ENCODE data around the gene RGS6.

Gene RGS6

DNA sequence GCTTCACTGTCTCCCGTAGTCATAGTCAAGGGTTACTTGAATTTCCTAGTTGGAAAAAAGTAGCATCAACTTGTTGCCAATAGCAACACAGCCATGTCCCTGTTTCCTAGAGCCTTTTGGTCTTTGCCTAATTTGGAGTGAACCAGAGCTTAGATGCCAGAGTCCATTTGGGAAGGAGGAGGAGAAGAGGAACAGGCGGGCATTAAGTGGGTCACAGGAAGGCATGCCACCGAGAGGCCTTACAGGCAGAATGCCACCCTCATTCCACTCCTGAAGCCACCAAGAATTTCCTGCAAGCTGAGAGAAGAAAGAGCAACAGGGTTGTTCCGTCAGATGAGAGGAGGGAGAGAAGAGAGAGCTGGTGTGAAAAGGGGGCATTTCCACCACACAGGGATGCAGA lies 622.2 kb downstream of the RGS6 start:
- Histone ChIP-seq H3K36me3 (ENCODE audit: control insufficient read depth, low read length) (no peaks in the 10 kb centered on the region), H3K4me2 (ENCODE audit: low read length) (no peak overlapping the region), H3K9me3 (ENCODE audit: control insufficient read depth, insufficient read depth, low read length) (no peaks in the 10 kb centered on the region), H3F3A (ENCODE audit: control insufficient read depth, insufficient read depth) (no peaks in the 10 kb centered on the region), H3K4me1 (ENCODE audit: control insufficient read depth, low read length) (no peaks in the 10 kb centered on the region), H3K79me2 (ENCODE audit: control insufficient read depth, low read length) (no peaks in the 10 kb centered on the region), H3K27me3 (ENCODE audit: control insufficient read depth, low read length) (peaks cover 6% of the 10 kb centered on the region; the same call in 1 of the 2 replicates), H3K27ac (ENCODE audit: low read depth, low read length) (no peak overlapping the region), H3K4me3 (ENCODE audit: low read length) (no peak overlapping the region), H3K9me2 (replicated peaks; ENCODE audit: control insufficient read depth, low read length) (no peaks in the 10 kb centered on the region), H4K20me1 (ENCODE audit: control insufficient read depth, insufficient read depth, low read depth, low read length) (no peaks in the 10 kb centered on the region; the same call in 1 of the 2 replicates)
- TF ChIP-seq, protein P1, sequence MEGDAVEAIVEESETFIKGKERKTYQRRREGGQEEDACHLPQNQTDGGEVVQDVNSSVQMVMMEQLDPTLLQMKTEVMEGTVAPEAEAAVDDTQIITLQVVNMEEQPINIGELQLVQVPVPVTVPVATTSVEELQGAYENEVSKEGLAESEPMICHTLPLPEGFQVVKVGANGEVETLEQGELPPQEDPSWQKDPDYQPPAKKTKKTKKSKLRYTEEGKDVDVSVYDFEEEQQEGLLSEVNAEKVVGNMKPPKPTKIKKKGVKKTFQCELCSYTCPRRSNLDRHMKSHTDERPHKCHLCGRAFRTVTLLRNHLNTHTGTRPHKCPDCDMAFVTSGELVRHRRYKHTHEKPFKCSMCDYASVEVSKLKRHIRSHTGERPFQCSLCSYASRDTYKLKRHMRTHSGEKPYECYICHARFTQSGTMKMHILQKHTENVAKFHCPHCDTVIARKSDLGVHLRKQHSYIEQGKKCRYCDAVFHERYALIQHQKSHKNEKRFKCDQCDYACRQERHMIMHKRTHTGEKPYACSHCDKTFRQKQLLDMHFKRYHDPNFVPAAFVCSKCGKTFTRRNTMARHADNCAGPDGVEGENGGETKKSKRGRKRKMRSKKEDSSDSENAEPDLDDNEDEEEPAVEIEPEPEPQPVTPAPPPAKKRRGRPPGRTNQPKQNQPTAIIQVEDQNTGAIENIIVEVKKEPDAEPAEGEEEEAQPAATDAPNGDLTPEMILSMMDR (IDR thresholded peaks at IDR 0.05; ENCODE audit: low read depth, low read length, poor library complexity, severe bottlenecking) = no peak
- TF ChIP-seq EZH2phosphoT487 (IDR thresholded peaks at IDR 0.05; ENCODE audit: borderline replicate concordance, low read length) = no peak

DNA sequence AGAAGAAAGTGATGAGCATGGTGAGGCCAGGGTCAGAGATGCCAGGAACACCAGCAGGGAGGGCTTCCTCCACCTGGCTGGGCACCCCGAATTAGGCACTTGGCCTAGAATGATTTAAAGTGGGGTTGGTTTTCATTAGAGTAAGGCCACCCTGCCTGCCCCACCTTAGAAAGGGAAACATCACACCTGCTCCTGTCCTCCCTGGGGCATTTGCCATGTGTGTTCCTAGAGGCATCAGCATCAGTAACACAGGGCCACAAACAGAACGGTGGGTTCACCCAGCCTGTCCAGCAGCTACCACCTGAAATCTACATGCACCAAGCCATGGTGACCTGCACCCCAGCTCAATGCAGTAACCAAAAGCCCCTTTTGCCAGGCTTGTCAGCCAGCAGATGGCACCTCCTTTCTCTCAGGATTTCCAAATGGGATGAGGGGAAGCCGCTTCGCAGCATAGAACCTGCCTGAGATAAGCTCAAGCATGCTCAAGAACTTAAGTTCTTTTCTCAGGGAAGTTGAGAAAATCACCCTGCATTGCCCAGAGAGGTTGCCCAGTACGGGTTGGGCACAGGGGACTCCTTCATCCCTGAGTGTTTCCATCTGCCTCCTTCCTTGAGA lies 622.9 kb downstream of the RGS6 start:
- no peaks in the 10 kb centered on the region for H3K36me3 ChIP-seq (ENCODE audit: control insufficient read depth, low read length)
- no peak overlapping the region for H3K4me3 ChIP-seq (ENCODE audit: low read length)

DNA sequence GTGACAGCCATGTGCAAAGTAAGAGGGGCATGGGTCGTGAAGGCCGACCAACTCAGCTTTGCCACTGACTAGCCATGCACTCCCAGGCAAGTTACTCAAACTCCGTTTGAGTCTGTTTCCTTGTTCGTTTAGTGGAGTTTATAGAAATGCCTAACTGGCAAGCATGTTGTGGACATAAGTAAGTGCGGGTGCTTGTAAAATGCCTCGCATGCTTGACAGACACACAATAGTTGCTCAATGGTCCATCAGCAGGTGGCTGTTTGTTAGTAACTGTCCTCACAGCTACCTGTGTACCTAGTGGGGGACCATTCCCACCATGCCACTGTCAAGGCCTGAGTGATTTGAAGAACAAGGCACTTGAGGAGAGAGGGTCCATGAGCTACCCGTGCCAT lies 623.4 kb downstream of the RGS6 start:
- peaks cover 6% of the 10 kb centered on the region; the same call in 1 of the 2 replicates for H3K27me3 ChIP-seq (ENCODE audit: control insufficient read depth, low read length)
- H3K79me2 ChIP-seq (ENCODE audit: control insufficient read depth, low read length) = no peaks in the 10 kb centered on the region
- H3K4me2 ChIP-seq (ENCODE audit: low read length) = no peak overlapping the region
- H3K9me3 ChIP-seq (ENCODE audit: control insufficient read depth, insufficient read depth, low read length) = no peaks in the 10 kb centered on the region
- no peaks in the 10 kb centered on the region for H3K36me3 ChIP-seq (ENCODE audit: control insufficient read depth, low read length)
- H3K27ac ChIP-seq (ENCODE audit: low read depth, low read length) = no peak overlapping the region
- no peaks in the 10 kb centered on the region for H3K9me2 ChIP-seq (replicated peaks; ENCODE audit: control insufficient read depth, low read length)
- TF ChIP-seq EZH2phosphoT487 (IDR thresholded peaks at IDR 0.05; ENCODE audit: borderline replicate concordance, low read length) = no peak
- TF ChIP-seq, protein P1 (IDR thresholded peaks at IDR 0.05; ENCODE audit: low read depth, low read length, poor library complexity, severe bottlenecking) = no peak
- H4K20me1 ChIP-seq (ENCODE audit: control insufficient read depth, insufficient read depth, low read depth, low read length) = no peaks in the 10 kb centered on the region; the same call in 1 of the 2 replicates
- H3K4me3 ChIP-seq (ENCODE audit: low read length) = no peak overlapping the region
- H3K4me1 ChIP-seq (ENCODE audit: control insufficient read depth, low read length) = no peaks in the 10 kb centered on the region
- no peaks in the 10 kb centered on the region for H3F3A ChIP-seq (ENCODE audit: control insufficient read depth, insufficient read depth)

More for the DNA sequence above, 622.9 kb downstream of the RGS6 start:
- no peaks in the 10 kb centered on the region for H3K9me3 ChIP-seq (ENCODE audit: control insufficient read depth, insufficient read depth, low read length)
- TF ChIP-seq EZH2phosphoT487 (IDR thresholded peaks at IDR 0.05; ENCODE audit: borderline replicate concordance, low read length) = no peak
- H4K20me1 ChIP-seq (ENCODE audit: control insufficient read depth, insufficient read depth, low read depth, low read length) = no peaks in the 10 kb centered on the region; the same call in 1 of the 2 replicates
- H3K4me1 ChIP-seq (ENCODE audit: control insufficient read depth, low read length) = no peaks in the 10 kb centered on the region
- H3F3A ChIP-seq (ENCODE audit: control insufficient read depth, insufficient read depth) = no peaks in the 10 kb centered on the region
- no peaks in the 10 kb centered on the region for H3K9me2 ChIP-seq (replicated peaks; ENCODE audit: control insufficient read depth, low read length)
- H3K4me2 ChIP-seq (ENCODE audit: low read length) = no peak overlapping the region
- H3K27ac ChIP-seq (ENCODE audit: low read depth, low read length) = no peak overlapping the region
- H3K27me3 ChIP-seq (ENCODE audit: control insufficient read depth, low read length) = peaks cover 6% of the 10 kb centered on the region; the same call in 1 of the 2 replicates
- no peaks in the 10 kb centered on the region for H3K79me2 ChIP-seq (ENCODE audit: control insufficient read depth, low read length)

DNA sequence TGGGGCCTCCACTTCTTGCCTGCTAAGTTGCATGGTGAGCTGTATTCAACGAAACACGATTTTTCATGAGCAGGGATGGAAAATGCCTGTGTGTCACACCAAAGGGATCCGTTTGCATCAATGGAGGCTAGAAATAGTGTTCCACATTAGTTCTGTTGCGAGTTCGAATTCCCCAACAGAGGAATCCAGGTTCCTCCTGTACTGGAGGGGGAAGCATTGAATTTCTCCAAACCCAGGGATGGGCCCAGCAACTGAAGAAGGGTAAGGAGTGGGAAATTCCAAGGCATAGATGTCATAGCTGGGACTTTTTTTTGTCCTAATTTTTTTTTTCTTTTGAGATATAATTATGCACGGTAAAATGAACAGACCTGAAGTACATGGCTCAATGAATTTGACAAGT lies 625.4 kb downstream of the RGS6 start:
- Histone ChIP-seq H3K27me3 (ENCODE audit: control insufficient read depth, low read length) (peaks cover 6% of the 10 kb centered on the region; the same call in 1 of the 2 replicates), H3K4me2 (ENCODE audit: low read length) (no peak overlapping the region), H3K36me3 (ENCODE audit: control insufficient read depth, low read length) (no peaks in the 10 kb centered on the region), H3K9me2 (replicated peaks; ENCODE audit: control insufficient read depth, low read length) (no peaks in the 10 kb centered on the region), H4K20me1 (ENCODE audit: control insufficient read depth, insufficient read depth, low read depth, low read length) (no peaks in the 10 kb centered on the region; the same call in 1 of the 2 replicates), H3K4me3 (ENCODE audit: low read length) (no peak overlapping the region), H3K9me3 (ENCODE audit: control insufficient read depth, insufficient read depth, low read length) (no peaks in the 10 kb centered on the region), H3F3A (ENCODE audit: control insufficient read depth, insufficient read depth) (no peaks in the 10 kb centered on the region), H3K4me1 (ENCODE audit: control insufficient read depth, low read length) (no peaks in the 10 kb centered on the region), H3K27ac (ENCODE audit: low read depth, low read length) (no peak overlapping the region), H3K79me2 (ENCODE audit: control insufficient read depth, low read length) (no peaks in the 10 kb centered on the region)
- TF ChIP-seq, protein P1 (IDR thresholded peaks at IDR 0.05; ENCODE audit: low read depth, low read length, poor library complexity, severe bottlenecking) = no peak
- no peak for TF ChIP-seq EZH2phosphoT487 (IDR thresholded peaks at IDR 0.05; ENCODE audit: borderline replicate concordance, low read length)

Data from DOHH2 (cell line).